NK-92 (cell line): ENCODE measurements around the gene MTF1.

ENCODE experiments used
- DNase-seq: peaks from one replicate; lab custom pipeline; 2025; ENCODE audit not compliant: unreplicated experiment; lab: John Stamatoyannopoulos, UW

The MTF1 gene

DNA sequence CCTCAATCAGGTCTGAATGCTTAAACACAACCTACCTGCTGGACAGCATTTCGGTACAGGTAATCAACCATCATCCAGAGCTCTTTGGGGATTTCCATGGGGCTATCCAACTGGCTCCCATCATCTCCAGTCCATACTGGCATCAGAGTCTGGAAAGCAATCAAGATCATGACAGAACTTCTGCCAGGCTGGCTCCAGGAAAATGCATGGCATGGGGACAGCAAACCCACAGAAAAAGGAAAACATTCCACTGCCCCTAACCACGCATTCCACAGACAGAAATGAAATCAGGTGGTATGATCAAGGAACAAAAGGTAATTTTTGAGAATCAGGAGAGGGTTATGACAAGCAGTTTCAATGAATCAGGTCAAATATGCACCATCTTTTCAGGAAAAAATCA is 9.1 kb upstream of the MTF1 start:
- no peak for DNase-seq

DNA sequence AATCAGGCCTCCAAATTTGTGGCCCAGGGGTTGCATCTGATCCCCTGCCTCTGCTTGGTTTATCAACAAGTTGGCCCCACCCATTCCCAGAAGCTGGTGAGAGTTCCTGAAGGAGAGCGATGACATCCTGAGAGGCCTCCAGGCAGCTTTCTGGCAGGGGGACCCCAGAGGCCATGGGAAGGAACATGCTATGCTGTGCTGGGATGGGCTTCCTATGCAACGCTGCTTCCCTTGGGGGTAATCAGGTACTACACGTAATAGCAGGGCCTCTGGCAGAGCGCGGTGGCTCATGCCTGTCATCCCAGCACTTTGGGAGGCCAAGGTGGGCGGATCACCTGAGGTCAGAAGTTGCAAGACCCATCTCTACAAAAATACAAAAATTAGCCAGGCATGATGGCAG is 8.4 kb upstream of the MTF1 start:
- no peak for DNase-seq

- DNase-seq = no peak
These were observed 7.1 kb upstream of the MTF1 start for GRCh38 chr1:37866491-37866890.

- DNase-seq = no peak
These were observed 6.1 kb upstream of the MTF1 start for GRCh38 chr1:37865348-37866120.

GRCh38 chr1:37862330-37862729 is 2.9 kb upstream of the MTF1 start:
- DNase-seq = no peak

DNA sequence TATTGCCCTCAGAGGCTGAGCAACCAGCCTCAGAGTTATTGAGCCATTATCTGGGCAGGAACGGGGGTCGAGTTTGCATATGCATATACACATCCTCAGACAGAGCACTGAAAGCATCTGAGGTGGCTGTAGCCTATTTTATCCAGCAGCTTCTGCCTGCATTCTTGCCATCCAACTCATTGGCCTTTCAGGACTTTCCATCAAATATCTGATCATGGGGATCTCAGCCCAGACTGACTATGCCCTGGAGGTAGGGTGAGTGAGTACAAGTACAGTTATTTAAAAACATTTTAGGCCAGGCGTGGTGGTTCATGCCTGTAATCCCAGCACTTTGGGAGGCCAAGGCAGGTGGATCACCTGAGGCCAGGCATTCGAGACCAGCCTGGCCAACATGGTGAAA is 1.8 kb upstream of the MTF1 start:
- DNase-seq = no peak

DNA sequence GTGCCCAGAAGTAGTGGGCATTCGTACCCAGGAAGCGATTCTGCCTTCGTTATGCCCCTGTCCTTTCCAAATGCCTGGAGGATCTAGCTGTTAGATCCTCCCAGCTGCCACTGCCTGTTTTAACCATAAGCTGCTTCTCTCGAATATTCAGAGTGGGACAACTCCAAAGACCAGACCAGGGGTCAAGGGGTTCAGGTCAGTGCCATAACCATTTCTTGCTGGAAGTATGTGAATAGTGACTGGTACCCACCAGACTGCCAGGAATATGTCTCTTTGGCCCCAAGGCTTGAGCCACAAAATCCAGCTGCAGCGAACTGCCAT is 914 bp upstream of the MTF1 start:
- DNase-seq = no peak

GRCh38 chr1:37858931-37859506 is 373 bp downstream of the MTF1 start:
- no peak for DNase-seq

- no peak for DNase-seq
These were observed 5.0 kb downstream of the MTF1 start for GRCh38 chr1:37854406-37854805.

DNA sequence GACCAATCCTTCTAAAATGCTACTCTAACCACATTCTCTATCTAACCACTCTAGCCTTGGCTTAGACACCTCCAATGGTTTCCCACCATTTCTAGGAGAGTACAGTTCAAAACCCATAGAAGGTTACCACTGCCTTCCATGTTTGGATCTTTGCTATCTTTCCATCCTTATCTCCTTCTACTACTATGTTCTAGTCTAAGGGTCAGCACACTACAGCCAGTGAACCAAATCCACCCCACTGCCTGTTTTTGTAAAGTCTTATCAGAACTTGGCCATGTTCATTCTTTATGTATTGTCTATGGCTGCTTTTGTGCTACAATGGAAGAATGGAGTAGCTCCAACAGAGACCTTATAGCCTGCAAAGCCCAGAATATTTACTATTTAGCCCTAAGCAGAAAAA is 6.2 kb downstream of the MTF1 start:
- DNase-seq = no peak

GRCh38 chr1:37851782-37852210 is 7.6 kb downstream of the MTF1 start:
- DNase-seq = no peak

DNA sequence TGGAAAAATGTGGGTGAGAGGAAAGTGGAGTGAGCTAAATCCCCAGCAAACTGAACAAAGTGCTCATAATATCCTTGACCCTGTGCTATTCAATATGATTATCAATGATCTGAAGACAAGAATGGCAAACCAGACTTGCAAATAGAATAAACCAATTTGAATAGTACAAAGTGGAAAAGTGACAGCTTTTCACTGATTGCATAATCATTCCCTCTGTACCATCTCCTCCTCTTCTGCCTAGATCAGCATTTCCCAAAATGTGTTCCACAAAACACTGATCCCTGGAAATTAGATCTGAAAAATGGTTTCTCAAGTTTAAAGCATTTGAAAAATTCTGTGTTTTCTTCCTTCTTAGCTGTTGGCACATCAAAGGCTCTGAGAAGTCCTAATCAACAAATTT is 8.1 kb downstream of the MTF1 start:
- no peak for DNase-seq

DNA sequence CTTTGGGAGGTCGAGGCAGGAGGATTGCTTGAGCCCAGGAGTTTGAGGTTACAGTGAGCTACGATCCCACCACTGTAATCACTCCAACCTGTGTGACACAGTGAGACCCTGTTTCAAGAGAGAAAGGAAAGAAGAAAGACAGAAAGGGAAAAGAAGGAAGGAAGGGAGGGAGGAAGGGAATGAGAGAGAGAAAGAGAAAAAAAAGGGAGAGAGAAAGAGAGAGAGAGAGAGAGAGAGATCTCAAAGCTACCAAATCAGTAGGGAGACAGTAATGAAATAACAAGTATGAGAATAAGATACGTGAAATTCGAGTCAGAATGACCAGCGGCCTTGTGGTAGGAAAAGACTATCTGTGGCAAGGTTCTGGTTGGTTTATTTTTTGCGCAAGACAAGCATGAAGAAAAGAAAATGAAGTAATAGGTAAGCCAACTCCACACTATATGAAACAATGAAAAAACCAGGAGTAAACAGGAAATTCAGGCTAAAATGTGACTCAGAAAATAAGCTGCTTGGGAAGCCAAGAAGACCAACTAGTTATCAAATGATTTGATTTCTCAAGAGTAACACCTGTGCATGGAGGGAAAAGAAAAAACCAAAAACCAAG is 8.9 kb downstream of the MTF1 start:
- DNase-seq = no peak

DNA sequence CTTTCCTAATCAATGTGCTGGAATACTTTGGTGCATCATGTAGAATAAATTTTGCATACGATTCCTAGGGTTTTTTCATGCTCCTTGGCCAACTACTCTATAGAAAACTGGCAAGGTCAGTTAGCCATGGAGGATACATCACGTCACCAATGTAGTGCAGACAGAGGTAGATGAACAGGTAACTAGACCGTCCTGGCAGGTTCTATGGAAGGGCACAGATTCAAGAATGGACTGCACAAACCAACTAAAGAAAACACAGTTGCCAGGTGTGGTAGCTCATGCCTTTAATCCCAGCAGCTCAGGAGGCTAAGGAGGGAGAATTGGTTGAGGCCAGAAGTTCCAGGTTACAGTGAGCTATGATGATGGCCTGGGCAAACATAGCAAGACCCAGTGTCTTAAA is 9.9 kb downstream of the MTF1 start:
- DNase-seq = no peak

- no peak for DNase-seq
These were observed 12.6 kb downstream of the MTF1 start for GRCh38 chr1:37846647-37847339.

- no peak for DNase-seq
These were observed 13.6 kb downstream of the MTF1 start for GRCh38 chr1:37845786-37846185.

GRCh38 chr1:37845049-37845646 is 14.2 kb downstream of the MTF1 start:
- no peak for DNase-seq

- DNase-seq = no peak
These were observed 14.9 kb downstream of the MTF1 start for GRCh38 chr1:37844536-37844935.

DNA sequence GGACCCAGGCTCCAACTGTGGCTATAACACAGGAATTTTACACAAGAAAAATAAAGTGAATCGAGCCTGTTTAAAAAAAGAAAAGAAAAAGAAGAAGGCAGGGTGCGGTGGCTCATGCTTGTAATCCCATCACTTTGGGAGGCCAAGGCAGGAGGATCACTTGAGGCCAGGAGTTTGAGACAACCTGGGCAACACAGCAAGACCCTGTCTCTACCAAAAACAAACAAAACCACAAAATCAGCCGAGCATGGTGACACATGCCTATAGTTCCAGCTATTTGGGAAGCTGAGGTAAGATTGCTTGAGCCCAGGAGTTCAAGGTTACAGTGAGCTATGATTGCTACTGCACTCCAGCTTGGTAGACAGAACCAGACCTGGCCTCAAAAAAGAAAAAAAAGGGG is 17.7 kb downstream of the MTF1 start:
- no peak for DNase-seq

DNA sequence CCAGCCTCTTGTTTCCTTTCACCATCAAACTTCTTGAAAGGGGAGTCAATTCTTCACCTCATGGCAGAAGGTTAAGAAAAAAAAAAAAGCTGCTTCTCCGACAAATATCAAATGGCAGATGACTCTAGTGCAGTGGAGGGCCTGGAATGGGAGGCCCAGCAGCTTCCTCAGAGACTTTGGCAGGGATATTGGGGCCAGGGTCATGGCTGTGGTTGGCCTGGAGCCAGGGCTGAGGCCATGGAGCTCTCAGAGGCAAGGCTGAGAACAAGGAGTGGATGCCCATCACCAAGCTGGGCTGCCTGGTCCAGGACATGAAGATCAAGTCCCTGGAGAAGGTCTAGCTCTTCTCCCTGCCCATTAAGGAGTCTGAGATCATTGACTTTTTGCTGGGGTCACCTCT is 18.7 kb downstream of the MTF1 start:
- DNase-seq = no peak

- DNase-seq = no peak
These were observed 19.7 kb downstream of the MTF1 start for GRCh38 chr1:37839676-37840075.

GRCh38 chr1:37836788-37837187 is 22.6 kb downstream of the MTF1 start:
- no peak for DNase-seq
